NCI-H146 (cell line): ENCODE data around the gene STIM2.

Experiments used
- DNase-seq: peaks from one replicate; lab custom pipeline; 2025; lab: John Stamatoyannopoulos, UW

Gene STIM2

GRCh38 chr4:27040356-27040755, 179.7 kb downstream of the STIM2 start:
- DNase-seq: no peak

GRCh38 chr4:27042411-27042810, 181.8 kb downstream of the STIM2 start:
- DNase-seq: no peak

- no peak for DNase-seq
Measured at GRCh38 chr4:27043200-27043599, 182.6 kb downstream of the STIM2 start.

- DNase-seq: no peak
Measured at GRCh38 chr4:27046851-27047250, 186.2 kb downstream of the STIM2 start.

GRCh38 chr4:27048429-27049238, 188.0 kb downstream of the STIM2 start:
- DNase-seq: peak; percentile 42

GRCh38 chr4:27049239-27049829, 188.7 kb downstream of the STIM2 start:
- DNase-seq: no peak

- no peak for DNase-seq
Measured at GRCh38 chr4:27050731-27051130, 190.1 kb downstream of the STIM2 start.

GRCh38 chr4:27055221-27055760, 194.7 kb downstream of the STIM2 start:
- no peak for DNase-seq

- DNase-seq: no peak
Measured at GRCh38 chr4:27056281-27056680, 195.6 kb downstream of the STIM2 start.

GRCh38 chr4:27057053-27057452, 196.4 kb downstream of the STIM2 start:
- DNase-seq: no peak

GRCh38 chr4:27057662-27058061, 197.0 kb downstream of the STIM2 start:
- no peak for DNase-seq

GRCh38 chr4:27058819-27059406, 198.3 kb downstream of the STIM2 start:
- no peak for DNase-seq

GRCh38 chr4:27059446-27059845, 198.8 kb downstream of the STIM2 start:
- DNase-seq: no peak

GRCh38 chr4:27062256-27062655, 201.6 kb downstream of the STIM2 start:
- DNase-seq: no peak

- no peak for DNase-seq
Measured at GRCh38 chr4:27066591-27066990, 205.9 kb downstream of the STIM2 start.

GRCh38 chr4:27068151-27068867, 207.7 kb downstream of the STIM2 start:
- DNase-seq: no peak
